Measurements from ENCODE around the gene CHAT. TPM values are rescaled to one million over a fixed set of nuclear protein-coding genes. Genes with fewer than 3 reads are reported as not detected.
A peak's percentile ranks its signal among the peaks of the same experiment; 100 is the strongest.

CHAT gene
- total RNA-seq, 1 experiment from 2014 or later = not detected

DNA sequence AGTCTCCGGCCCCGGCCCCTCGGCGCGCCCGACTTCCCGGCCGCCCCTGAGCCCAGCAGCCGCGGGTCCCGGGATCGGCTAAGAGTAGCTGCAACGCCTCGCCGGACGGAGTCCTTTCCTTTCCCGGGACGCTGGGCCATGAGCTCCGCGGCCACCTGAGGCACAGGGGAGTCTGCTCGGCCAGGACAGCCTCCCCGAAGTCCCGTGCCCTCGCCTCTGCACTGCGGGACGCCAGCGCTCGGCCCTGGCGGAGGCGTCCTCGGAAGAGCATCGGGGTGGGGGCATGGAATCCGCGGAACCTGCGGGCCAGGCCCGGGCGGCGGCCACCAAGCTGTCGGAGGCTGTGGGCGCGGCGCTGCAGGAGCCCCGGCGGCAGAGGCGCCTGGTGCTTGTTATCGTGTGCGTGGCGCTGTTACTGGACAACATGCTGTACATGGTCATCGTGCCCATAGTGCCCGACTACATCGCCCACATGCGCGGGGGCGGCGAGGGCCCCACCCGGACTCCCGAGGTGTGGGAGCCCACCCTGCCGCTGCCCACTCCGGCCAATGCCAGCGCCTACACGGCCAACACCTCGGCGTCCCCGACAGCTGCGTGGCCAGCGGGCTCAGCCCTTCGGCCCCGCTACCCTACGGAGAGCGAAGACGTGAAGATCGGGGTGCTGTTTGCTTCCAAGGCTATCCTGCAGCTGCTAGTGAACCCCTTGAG is 3.2 kb upstream of the CHAT start:
- Histone ChIP-seq H3K18ac (ENCODE audit: insufficient read length, low read depth, low read length) (no peak overlapping the region), H3K79me2 (ENCODE audit: insufficient read depth, low read length) (no peaks in the 10 kb centered on the region), H3K27ac (ENCODE audit: insufficient read length, low read depth, low read length) (no peak overlapping the region), H3K4ac (ENCODE audit: low read depth, low read length) (no peak overlapping the region), H2BK5ac (ENCODE audit: insufficient read length, low read length) (no peak overlapping the region), H2BK15ac (ENCODE audit: low read depth, low read length) (no peak overlapping the region), H4K91ac (ENCODE audit: insufficient read length, low read depth, low read length) (no peak overlapping the region), H2BK20ac (ENCODE audit: low read depth, low read length, poor library complexity, severe bottlenecking) (no peak overlapping the region), H3K9me3 (ENCODE audit: control insufficient read depth, low read depth, low read length) (no peaks in the 10 kb centered on the region), H2AK5ac (ENCODE audit: insufficient read length, low read length) (no peak overlapping the region), H2AFZ (ENCODE audit: low read length) (no peak overlapping the region), H4K5ac (ENCODE audit: insufficient read length, low read depth, low read length) (no peak overlapping the region), H3K4me1 (ENCODE audit: insufficient read depth, low read length) (no peaks in the 10 kb centered on the region; the same call in 1 of the 2 replicates), H2BK12ac (ENCODE audit: insufficient read length, low read depth, low read length) (no peak overlapping the region), H3K9ac (ENCODE audit: extremely low read depth, insufficient read length, low read length) (no peak overlapping the region), H3K14ac (ENCODE audit: insufficient read depth, low read length) (no peak overlapping the region), H3K4me2 (ENCODE audit: insufficient read depth, insufficient read length, low read length) (peak overlapping the region; percentile 34), H3K79me1 (ENCODE audit: insufficient read depth, low read depth, low read length, poor library complexity, severe bottlenecking) (no peaks in the 10 kb centered on the region), H4K8ac (replicated peaks; ENCODE audit: insufficient read length, low read depth, low read length) (no peak overlapping the region), H3K23ac (ENCODE audit: insufficient read length, low read depth, low read length) (no peak overlapping the region), H3K23me2 (ENCODE audit: insufficient read length, low read depth, low read length, poor library complexity, severe bottlenecking) (peaks cover 25% of the 10 kb centered on the region), H3K27me3 (ENCODE audit: insufficient read depth, low read length) (peaks cover 75% of the 10 kb centered on the region), H3T11ph (ENCODE audit: low read length) (no peak overlapping the region), H2BK120ac (ENCODE audit: low read depth, low read length, poor library complexity, severe bottlenecking) (no peak overlapping the region), H4K20me1 (ENCODE audit: control insufficient read depth, insufficient read depth, insufficient read length) (peaks cover 2% of the 10 kb centered on the region), H3K56ac (ENCODE audit: insufficient read length, low read depth, low read length) (no peak overlapping the region)
- Mint-ChIP-seq H3K36me3 (ENCODE audit: insufficient read depth in 1 of 3, low read depth in 3 of 3) (no peaks in the 10 kb centered on the region; a peak in 1 of 7 replicates), H3K9me3 (peaks cover 2 to 12% of the 10 kb centered on the region in 2 experiments; a peak in 3 of 5 replicates), H3K27ac (no peak overlapping the region), H3K4me3 (peak overlapping the region; percentile 44 to 75), H3K27me3 (ENCODE audit: low read depth) (peaks cover 99% of the 10 kb centered on the region), H3K4me1 (peaks cover 32 to 49% of the 10 kb centered on the region in 2 experiments)
- TF ChIP-seq, protein P1, sequence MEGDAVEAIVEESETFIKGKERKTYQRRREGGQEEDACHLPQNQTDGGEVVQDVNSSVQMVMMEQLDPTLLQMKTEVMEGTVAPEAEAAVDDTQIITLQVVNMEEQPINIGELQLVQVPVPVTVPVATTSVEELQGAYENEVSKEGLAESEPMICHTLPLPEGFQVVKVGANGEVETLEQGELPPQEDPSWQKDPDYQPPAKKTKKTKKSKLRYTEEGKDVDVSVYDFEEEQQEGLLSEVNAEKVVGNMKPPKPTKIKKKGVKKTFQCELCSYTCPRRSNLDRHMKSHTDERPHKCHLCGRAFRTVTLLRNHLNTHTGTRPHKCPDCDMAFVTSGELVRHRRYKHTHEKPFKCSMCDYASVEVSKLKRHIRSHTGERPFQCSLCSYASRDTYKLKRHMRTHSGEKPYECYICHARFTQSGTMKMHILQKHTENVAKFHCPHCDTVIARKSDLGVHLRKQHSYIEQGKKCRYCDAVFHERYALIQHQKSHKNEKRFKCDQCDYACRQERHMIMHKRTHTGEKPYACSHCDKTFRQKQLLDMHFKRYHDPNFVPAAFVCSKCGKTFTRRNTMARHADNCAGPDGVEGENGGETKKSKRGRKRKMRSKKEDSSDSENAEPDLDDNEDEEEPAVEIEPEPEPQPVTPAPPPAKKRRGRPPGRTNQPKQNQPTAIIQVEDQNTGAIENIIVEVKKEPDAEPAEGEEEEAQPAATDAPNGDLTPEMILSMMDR (conservative IDR thresholded peaks at IDR 0.05) = no peak
- WGBS (ENCODE audit: extremely low coverage, insufficient read length, low lambda C conversion rate) = no CpG with 5 or more reads among the region's 72 CpGs
- DNase-seq = peak; percentile 43
